NCI-H226 (cell line): ENCODE results near the gene NBPF3.
A peak's percentile ranks its signal among the peaks of the same experiment; 100 is the strongest.
"Not testable (repeated sequence)": the region's sequence is repeated elsewhere in the genome, so short reads cannot be mapped to it uniquely, and the experiment has no call there.

Source experiments
- DNase-seq: peaks from one replicate; pipeline ENCODE4 v3.0.0-alpha.2; 2015

NBPF3 gene

GRCh38 chr1:21439721-21440629, at the start of gene NBPF3:
Gene NBPF3 (plus strand): TSS chr1:21440137. CDS start chr1:21445087, 4,950 bp downstream.
- peak; percentile 90 for DNase-seq

GRCh38 chr1:21391497-21391896, 48.4 kb upstream of the NBPF3 start:
- no peak for DNase-seq

GRCh38 chr1:21392587-21393263, 47.2 kb upstream of the NBPF3 start:
- no peak for DNase-seq

- DNase-seq = no peak
These were observed 43.4 kb upstream of the NBPF3 start for GRCh38 chr1:21396516-21396915.

- no peak for DNase-seq
These were observed 42.1 kb upstream of the NBPF3 start for GRCh38 chr1:21397813-21398188.

GRCh38 chr1:21401726-21402346, 38.1 kb upstream of the NBPF3 start:
- DNase-seq = not testable (repeated sequence)

GRCh38 chr1:21406659-21407058, 33.3 kb upstream of the NBPF3 start:
- DNase-seq = no peak

- not testable (repeated sequence) for DNase-seq
These were observed 30.0 kb upstream of the NBPF3 start for GRCh38 chr1:21409897-21410296.

- DNase-seq = no peak
These were observed 25.9 kb upstream of the NBPF3 start for GRCh38 chr1:21414015-21414414.

GRCh38 chr1:21420378-21420777, 19.6 kb upstream of the NBPF3 start:
- DNase-seq = not testable (repeated sequence)

GRCh38 chr1:21421307-21421706, 18.6 kb upstream of the NBPF3 start:
- not testable (repeated sequence) for DNase-seq

GRCh38 chr1:21427798-21428480, 12.0 kb upstream of the NBPF3 start:
- DNase-seq = not testable (repeated sequence)

- not testable (repeated sequence) for DNase-seq
These were observed 11.4 kb upstream of the NBPF3 start for GRCh38 chr1:21428481-21429073.

GRCh38 chr1:21429210-21429609, 10.7 kb upstream of the NBPF3 start:
- not testable (repeated sequence) for DNase-seq

GRCh38 chr1:21430875-21431274, 9.1 kb upstream of the NBPF3 start:
- not testable (repeated sequence) for DNase-seq

- no peak for DNase-seq
These were observed 5.5 kb upstream of the NBPF3 start for GRCh38 chr1:21434394-21434793.

- no peak for DNase-seq
These were observed 4.1 kb upstream of the NBPF3 start for GRCh38 chr1:21435646-21436487.

GRCh38 chr1:21436488-21437340, 3.2 kb upstream of the NBPF3 start:
- DNase-seq = no peak

- no peak for DNase-seq
These were observed 2.6 kb upstream of the NBPF3 start for GRCh38 chr1:21437341-21437640.

GRCh38 chr1:21438646-21439312, 1.2 kb upstream of the NBPF3 start:
- DNase-seq = not testable (repeated sequence)
